Measurements from ENCODE around the gene CLEC4G.

Gene CLEC4G

DNA sequence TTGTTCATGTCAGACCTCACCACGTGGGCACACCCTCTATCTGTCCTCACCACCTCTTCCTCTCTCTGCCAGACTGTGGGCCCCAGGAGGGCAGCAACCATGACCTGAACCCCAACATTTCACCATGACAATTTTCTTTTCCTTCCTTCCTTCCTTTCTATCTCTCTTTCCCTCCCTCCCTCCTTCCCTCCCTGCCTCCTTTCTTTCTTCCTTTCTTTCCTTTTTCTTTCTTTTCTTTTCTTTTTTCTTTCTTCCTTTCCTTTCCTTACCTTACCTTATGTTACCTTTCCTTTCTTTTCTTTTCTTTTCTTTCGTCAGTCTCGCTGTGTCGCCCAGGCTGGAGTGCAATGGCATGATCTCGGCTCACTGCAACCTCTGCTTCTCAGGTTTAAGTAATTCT, 21.3 kb downstream of the CLEC4G start:
- no peaks in the 10 kb centered on the region for H4K20me1 ChIP-seq (ENCODE audit: insufficient read depth, low read length)
- no peaks in the 10 kb centered on the region for H3K36me3 ChIP-seq (ENCODE audit: insufficient read depth, low read length)
- H2AFZ ChIP-seq (ENCODE audit: low read depth, low read length) = no peak overlapping the region
- H3K79me2 ChIP-seq (ENCODE audit: insufficient read depth, low read length) = no peaks in the 10 kb centered on the region
- DNase-seq (no peak), ATAC-seq (ENCODE audit: insufficient read depth, low read depth) (no peak)
- no peaks in the 10 kb centered on the region for H3K27me3 ChIP-seq (ENCODE audit: insufficient read depth, low read length, poor library complexity)
- TF ChIP-seq CTCF (IDR thresholded peaks at IDR 0.05; ENCODE audit: borderline replicate concordance, extremely low read depth, low read length, poor library complexity, severe bottlenecking) (no peak), EZH2 (IDR thresholded peaks at IDR 0.05; ENCODE audit: borderline replicate concordance, low read depth, low read length, severe bottlenecking) (no peak)
- H3K4me3 ChIP-seq (ENCODE audit: low read depth in 1 of 2, low read length in 2 of 2) = no peak overlapping the region
- H3K4me1 ChIP-seq (ENCODE audit: insufficient read depth, low read length) = no peaks in the 10 kb centered on the region
- H3K9me3 ChIP-seq (ENCODE audit: insufficient read depth, low read length, severe bottlenecking) = no peaks in the 10 kb centered on the region
- H3K9ac ChIP-seq (ENCODE audit: low read depth, low read length) = no peak overlapping the region
- H3K4me2 ChIP-seq (ENCODE audit: insufficient read depth, low read length) = no peak overlapping the region
- H3K27ac ChIP-seq (ENCODE audit: low read length) = no peak overlapping the region

GRCh38 chr19:7709932-7710460, 21.9 kb downstream of the CLEC4G start:
- Histone ChIP-seq H3K9ac (ENCODE audit: low read depth, low read length) (no peak overlapping the region), H3K36me3 (ENCODE audit: insufficient read depth, low read length) (no peaks in the 10 kb centered on the region), H3K27me3 (ENCODE audit: insufficient read depth, low read length, poor library complexity) (no peaks in the 10 kb centered on the region), H2AFZ (ENCODE audit: low read depth, low read length) (no peak overlapping the region), H3K4me2 (ENCODE audit: insufficient read depth, low read length) (no peak overlapping the region), H3K79me2 (ENCODE audit: insufficient read depth, low read length) (no peaks in the 10 kb centered on the region), H3K9me3 (ENCODE audit: insufficient read depth, low read length, severe bottlenecking) (no peaks in the 10 kb centered on the region), H3K27ac (ENCODE audit: low read length) (no peak overlapping the region), H3K4me3 (ENCODE audit: low read depth in 1 of 2, low read length in 2 of 2) (no peak overlapping the region), H3K4me1 (ENCODE audit: insufficient read depth, low read length) (no peaks in the 10 kb centered on the region), H4K20me1 (ENCODE audit: insufficient read depth, low read length) (no peaks in the 10 kb centered on the region)
- ATAC-seq (ENCODE audit: insufficient read depth, low read depth) = no peak
- TF ChIP-seq CTCF (IDR thresholded peaks at IDR 0.05; ENCODE audit: borderline replicate concordance, extremely low read depth, low read length, poor library complexity, severe bottlenecking) (no peak), EZH2 (IDR thresholded peaks at IDR 0.05; ENCODE audit: borderline replicate concordance, low read depth, low read length, severe bottlenecking) (no peak)
- DNase-seq = no peak

- Histone ChIP-seq H3K27ac (ENCODE audit: low read length) (no peak overlapping the region), H3K9ac (ENCODE audit: low read depth, low read length) (no peak overlapping the region), H3K9me3 (ENCODE audit: insufficient read depth, low read length, severe bottlenecking) (no peaks in the 10 kb centered on the region), H3K4me2 (ENCODE audit: insufficient read depth, low read length) (no peak overlapping the region), H2AFZ (ENCODE audit: low read depth, low read length) (no peak overlapping the region), H3K4me3 (ENCODE audit: low read depth in 1 of 2, low read length in 2 of 2) (no peak overlapping the region), H3K4me1 (ENCODE audit: insufficient read depth, low read length) (no peaks in the 10 kb centered on the region), H3K36me3 (ENCODE audit: insufficient read depth, low read length) (no peaks in the 10 kb centered on the region), H3K27me3 (ENCODE audit: insufficient read depth, low read length, poor library complexity) (no peaks in the 10 kb centered on the region), H3K79me2 (ENCODE audit: insufficient read depth, low read length) (no peaks in the 10 kb centered on the region), H4K20me1 (ENCODE audit: insufficient read depth, low read length) (no peaks in the 10 kb centered on the region)
- no peak for TF ChIP-seq CTCF (IDR thresholded peaks at IDR 0.05; ENCODE audit: borderline replicate concordance, extremely low read depth, low read length, poor library complexity, severe bottlenecking)
- no peak for TF ChIP-seq EZH2 (IDR thresholded peaks at IDR 0.05; ENCODE audit: borderline replicate concordance, low read depth, low read length, severe bottlenecking)
- DNase-seq (no peak), ATAC-seq (ENCODE audit: insufficient read depth, low read depth) (no peak)
Measured at GRCh38 chr19:7706955-7707456, 24.9 kb downstream of the CLEC4G start.
